GM15510 (cell line): ENCODE measurements around the gene TEKT5.

Experiments used
- POLR2A ChIP-seq: IDR thresholded peaks from 3 replicates; pipeline ENCODE4 v1.6.1; 2011; ENCODE audit warnings: borderline replicate concordance; ENCODE audit not compliant: insufficient read length; ENCODE audit errors: extremely low read depth

The TEKT5 gene

DNA sequence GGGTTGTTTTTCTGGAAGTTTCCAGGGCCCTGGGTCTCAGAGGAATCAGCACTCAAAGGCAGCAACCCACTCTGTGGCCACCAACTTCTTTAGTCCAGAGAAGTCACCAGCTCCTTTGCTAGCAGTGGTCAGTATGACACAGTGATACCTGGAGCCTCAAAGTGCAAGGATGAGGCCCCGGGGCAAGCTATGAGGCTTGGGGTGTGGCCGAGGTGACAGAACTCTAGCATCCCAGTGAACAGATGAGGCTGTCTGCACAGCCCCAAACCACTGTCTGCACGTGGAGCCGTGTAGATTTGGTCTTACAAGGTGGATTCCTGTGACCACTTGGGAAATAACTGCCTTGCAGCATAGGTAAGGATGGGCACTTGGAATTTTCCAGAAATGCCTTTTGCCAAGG lies 24.9 kb downstream of the TEKT5 start:
- TF ChIP-seq POLR2A, result no peak

DNA sequence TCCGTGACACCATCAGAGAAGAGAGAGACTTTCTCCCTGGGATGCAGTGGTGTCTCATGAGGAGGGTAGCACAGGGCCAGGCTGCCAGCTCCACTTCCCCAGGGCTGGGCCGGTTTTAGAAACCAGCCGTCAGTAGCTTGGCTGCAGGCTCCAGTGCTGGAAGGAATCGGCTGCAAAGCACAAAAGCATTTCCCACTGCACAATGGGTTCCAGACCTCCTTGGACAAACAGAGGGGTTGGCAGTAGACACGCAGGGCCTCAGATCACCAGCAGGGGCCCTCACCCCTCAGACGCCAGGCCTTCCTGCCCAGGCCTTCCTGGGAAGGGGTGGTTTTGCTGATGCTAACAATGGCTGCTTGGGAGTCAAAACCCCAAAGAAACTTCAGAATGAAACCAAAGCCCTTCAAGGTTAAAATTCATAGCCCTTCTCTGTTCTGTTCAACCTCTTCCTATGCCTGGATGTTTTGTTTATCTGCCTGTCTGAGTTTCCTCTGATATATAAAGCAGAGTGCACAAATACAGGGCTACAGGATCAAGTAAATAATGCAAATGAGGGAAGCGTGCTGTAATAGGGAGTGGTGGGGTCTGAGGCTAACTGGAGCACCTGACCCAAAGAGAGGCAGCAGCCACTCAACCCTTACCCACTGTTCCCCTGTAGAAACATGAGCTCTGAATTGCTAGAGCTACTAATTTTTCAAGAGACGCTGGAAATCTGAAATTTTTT lies 26.2 kb downstream of the TEKT5 start:
- no peak for TF ChIP-seq POLR2A

GRCh38 chr16:10667239-10667638 lies 27.5 kb downstream of the TEKT5 start:
- no peak for TF ChIP-seq POLR2A

DNA sequence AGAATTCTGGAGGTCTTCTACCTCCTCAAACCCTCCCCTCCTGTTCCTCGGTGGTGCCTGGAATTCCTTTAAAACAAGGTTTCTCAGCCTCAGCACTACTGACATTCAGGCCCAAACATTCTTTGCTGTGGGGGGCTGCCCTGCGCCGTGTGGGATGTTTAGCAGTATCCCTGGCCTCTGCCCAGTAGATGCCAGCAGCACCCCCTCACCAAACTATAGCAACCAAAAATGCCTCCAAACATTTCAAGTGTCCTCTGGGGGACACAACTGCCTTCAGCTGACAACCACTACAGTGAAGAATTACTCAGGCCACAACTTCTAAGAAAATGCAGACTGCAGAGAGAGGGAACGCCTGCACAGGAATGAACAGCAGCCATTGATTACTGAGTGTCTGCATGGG lies 28.4 kb downstream of the TEKT5 start:
- no peak for TF ChIP-seq POLR2A

GRCh38 chr16:10665166-10665565 lies 29.6 kb downstream of the TEKT5 start:
- TF ChIP-seq POLR2A, result no peak

DNA sequence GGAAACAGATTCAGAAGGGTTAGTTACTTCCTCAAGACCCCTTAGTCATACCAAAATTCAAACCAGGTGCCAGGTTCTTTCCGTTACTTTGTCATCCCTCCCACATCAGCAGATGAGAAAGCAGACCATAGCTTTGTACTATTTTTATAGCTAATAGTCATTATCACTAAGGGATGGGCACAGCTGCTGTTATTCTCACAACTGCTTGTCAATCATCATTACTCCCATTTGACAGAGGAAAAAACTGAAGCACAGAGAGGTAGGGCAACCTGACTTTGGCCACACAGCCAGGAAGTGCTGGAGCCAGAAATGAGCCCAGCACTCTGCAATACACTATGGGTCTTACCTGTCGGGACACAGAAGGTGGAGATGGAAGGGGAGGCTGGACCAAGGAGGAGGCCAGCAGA lies 30.0 kb downstream of the TEKT5 start:
- TF ChIP-seq POLR2A, result no peak

DNA sequence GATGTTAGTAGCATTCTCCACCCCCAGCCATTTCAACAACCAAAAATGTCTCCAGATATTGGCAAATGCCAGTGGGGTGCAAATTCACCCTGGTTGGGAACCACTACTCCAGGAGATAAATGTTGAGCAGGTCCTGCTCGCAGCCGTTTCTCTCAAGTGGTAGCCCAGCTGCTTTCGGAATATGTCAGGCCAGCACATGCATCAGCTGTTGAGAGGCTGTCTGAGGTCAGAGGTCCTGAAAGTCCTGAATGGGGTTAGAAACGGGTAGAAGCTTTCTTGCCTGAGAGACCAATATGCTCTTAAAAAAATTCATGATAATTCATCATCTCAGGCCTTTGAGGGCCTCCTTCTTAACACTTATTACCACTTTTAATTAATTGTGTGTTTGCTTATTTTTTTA lies 31.0 kb downstream of the TEKT5 start:
- no peak for TF ChIP-seq POLR2A

DNA sequence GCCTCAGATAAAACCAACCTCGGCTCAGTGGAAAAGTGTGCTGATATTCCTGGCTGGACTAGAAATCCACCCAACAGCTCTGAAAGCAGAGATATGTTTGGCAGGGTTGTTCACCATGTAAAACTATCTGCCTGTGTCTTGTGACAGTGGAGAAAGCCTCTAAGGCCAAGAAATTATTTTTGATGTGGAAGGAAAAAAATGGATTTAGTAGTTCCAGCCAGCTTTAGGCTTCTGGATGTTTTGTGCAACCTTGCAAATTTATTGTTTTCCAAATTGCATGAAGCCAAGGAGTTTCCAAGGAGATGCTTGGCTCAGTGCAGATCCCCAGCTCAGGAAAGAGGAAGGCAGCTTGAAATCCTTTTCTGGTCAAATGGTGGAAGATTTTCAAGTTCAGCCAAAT lies 31.6 kb downstream of the TEKT5 start:
- no peak for TF ChIP-seq POLR2A

GRCh38 chr16:10662212-10662611 lies 32.5 kb downstream of the TEKT5 start:
- no peak for TF ChIP-seq POLR2A

- no peak for TF ChIP-seq POLR2A
Measured at GRCh38 chr16:10661737-10662136, 33.0 kb downstream of the TEKT5 start.

DNA sequence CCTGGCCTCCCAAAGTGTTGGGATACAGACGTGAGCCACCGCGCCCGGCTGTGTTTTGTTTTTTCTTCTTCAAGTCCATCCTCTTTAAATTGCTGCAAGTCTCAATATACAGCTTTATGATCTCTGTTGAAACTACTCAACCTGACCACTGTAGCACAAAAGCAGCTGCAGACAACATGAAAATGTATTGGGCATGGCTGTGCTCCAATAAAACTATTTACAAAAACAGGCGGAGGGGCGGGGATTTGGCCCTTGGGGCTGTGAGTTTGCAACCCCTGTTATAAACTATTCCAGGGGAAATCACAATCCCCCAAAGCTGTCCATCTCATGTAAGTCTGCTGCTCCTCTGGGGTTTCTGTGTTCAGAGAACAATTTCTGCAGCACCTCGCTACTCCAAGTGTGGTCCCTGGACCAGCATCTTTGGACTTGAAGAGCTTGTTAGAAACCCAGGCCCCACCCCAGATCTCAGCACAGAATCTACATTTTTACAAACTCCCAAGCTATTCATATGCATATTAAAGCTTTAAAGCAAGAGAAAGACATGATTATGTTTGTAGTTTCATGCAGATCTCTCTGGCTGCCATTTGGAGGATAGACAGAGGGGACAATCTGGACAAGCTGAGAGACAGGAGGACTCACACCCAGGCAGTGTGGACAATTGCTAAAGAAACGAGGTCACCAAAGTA lies 33.6 kb downstream of the TEKT5 start:
- no peak for TF ChIP-seq POLR2A

GRCh38 chr16:10658943-10659342 lies 35.8 kb downstream of the TEKT5 start:
- no peak for TF ChIP-seq POLR2A

- TF ChIP-seq POLR2A, result no peak
Measured at GRCh38 chr16:10657925-10658324, 36.8 kb downstream of the TEKT5 start.

DNA sequence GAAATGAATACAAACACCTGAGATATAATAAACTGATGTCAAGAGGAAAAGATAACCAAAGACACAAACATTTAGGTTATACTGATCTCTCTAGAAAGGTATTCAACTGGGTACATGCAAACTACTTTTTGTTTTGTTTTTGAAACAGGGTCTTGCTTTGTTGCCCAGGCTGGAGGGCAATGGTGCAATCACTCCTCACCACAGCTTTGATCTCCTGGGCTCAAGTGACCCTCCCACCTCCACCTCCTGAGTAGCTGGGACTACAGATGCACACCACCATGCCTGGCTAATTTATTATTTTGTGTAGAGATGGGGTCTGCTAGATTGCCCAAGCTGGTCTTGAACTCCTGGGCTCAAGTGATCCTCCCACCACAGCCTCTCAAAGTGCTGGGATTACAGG lies 38.1 kb downstream of the TEKT5 start:
- TF ChIP-seq POLR2A, result no peak

- TF ChIP-seq POLR2A, result no peak
Measured at GRCh38 chr16:10655415-10655977, 39.2 kb downstream of the TEKT5 start.
